Left ventricle myocardium inferior (tissue), 1 donor: ENCODE data around the gene HJV. TPM values are rescaled to one million over a fixed set of nuclear protein-coding genes. Genes with fewer than 3 reads are reported as not detected.
"Not testable (repeated sequence)": the region's sequence is repeated elsewhere in the genome, so short reads cannot be mapped to it uniquely, and the experiment has no call there.

Source experiments
- DNase-seq: peaks from one replicate; pipeline ENCODE4 v3.0.0-alpha.2; 2020
- H3K27ac ChIP-seq: fragments of 200-600 bp; replicated peaks from 2 replicates; pipeline ENCODE4 v1.8.0; 2021
- H3K27me3 ChIP-seq: fragments of 200-600 bp; 2 replicates; pipeline ENCODE4 v1.8.0; 2021; ENCODE audit warnings: low read depth
- H3K36me3 ChIP-seq: fragments of 200-600 bp; 2 replicates; pipeline ENCODE4 v1.8.0; 2021
- H3K4me1 ChIP-seq: fragments of 200-600 bp; 2 replicates; pipeline ENCODE4 v1.8.0; 2021
- H3K4me3 ChIP-seq: fragments of 200-600 bp; 2 replicates; pipeline ENCODE4 v1.8.0; 2021; ENCODE audit warnings: mild to moderate bottlenecking, moderate library complexity
- H3K9me3 ChIP-seq: fragments of 200-600 bp; replicated peaks from 2 replicates; pipeline ENCODE4 v1.8.0; 2021
- intact Hi-C: fragments of 100-400 bp; cut with micrococcal nuclease; formaldehyde crosslinking; loops from one replicate; pipeline ENCODE4 v1.11.0; 2022
- long read RNA-seq: library from polyadenylated mRNA; unstranded; transcript quantifications from one replicate; pipeline ENCODE4 v2.0.0, GENCODE V29; 2021
- total RNA-seq: library from RNA; stranded (reverse); fragmentation: NEBNext Ultra II Directional; extraction: Animal tissue kit (Norgen Biotek cat#: 25700); gene quantifications from one replicate; pipeline ENCODE4 v1.2.1, GENCODE V29; 2021
- TF ChIP-seq, protein P1 (sequence below): fragments of 200-600 bp; IDR thresholded peaks from 2 replicates; pipeline ENCODE4 v1.8.0; 2021; ENCODE audit warnings: antibody characterized with exemption, mild to moderate bottlenecking, borderline replicate concordance
- donor health status: DM: no; HTN: yes; CAD: no; lungs with severe emphysema.

The HJV gene, protein sequence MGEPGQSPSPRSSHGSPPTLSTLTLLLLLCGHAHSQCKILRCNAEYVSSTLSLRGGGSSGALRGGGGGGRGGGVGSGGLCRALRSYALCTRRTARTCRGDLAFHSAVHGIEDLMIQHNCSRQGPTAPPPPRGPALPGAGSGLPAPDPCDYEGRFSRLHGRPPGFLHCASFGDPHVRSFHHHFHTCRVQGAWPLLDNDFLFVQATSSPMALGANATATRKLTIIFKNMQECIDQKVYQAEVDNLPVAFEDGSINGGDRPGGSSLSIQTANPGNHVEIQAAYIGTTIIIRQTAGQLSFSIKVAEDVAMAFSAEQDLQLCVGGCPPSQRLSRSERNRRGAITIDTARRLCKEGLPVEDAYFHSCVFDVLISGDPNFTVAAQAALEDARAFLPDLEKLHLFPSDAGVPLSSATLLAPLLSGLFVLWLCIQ
- 90.3 TPM for total RNA-seq
- long read RNA-seq, transcript HJV-202 (3 exons, 2,123 nt) = major isoform, 52 of 141 reads
- long read RNA-seq, transcript HJV-201 (4 exons, 2,234 nt) = minor isoform, 26 of 141 reads
- long read RNA-seq, partial matches to known transcripts = 10 of 141 reads
- long read RNA-seq, other reads (novel, unspliced or antisense) = 46 of 141 reads

DNA sequence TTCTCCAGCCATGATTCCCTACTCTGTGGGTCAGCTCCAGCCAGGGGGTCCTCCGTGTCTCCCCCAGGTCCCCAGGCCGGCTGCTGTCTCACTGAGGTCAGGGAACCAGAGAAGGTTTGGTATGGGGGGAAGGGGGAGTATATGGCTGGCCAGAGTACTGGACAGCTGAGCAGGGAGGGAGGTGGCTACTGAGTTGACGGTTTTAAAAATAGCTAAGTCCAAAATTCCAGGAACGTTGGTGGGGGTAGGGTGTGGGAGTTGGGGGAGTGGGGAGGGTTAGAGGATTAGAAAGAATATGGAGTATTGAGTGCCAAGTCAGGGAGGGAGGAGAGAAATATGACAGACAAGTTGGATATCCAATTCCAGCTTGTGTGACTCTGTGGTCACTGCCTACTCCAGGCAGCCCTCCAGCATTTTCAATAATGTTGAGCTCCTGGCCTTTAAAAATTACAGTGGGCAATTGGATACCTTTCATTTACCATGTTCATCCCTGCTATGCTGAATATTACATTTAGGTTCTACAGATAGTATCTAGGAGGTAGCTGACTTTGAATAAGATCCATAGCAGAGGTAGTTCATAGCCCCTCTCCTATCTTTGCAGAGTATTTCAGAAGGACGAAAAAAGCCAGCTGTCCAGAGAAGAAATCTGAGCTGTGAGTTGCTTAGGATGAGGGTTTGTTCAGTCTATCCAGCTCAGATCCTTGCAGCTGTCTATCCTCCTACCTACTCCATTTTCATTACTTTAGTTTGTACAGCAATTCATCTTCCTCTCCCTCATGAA lies at the start of gene HJV:
Gene HJV, minus strand, starts transcription at position 114 of the 781 bp plus-strand sequence. CDS start 1,504 bp downstream, outside the sequence.
- Histone ChIP-seq H3K27ac (peak within 1 kb of the TSS; percentile 85), H3K4me3 (peak within 1 kb of the TSS; percentile 61), H3K9me3 (no peaks in the 10 kb centered on the region), H3K27me3 (peaks cover 28% of the 10 kb centered on the region), H3K36me3 (no peaks in the 10 kb centered on the region), H3K4me1 (peaks cover 22% of the 10 kb centered on the region)
- intact Hi-C loops = no loop called here
- TF ChIP-seq, protein P1, sequence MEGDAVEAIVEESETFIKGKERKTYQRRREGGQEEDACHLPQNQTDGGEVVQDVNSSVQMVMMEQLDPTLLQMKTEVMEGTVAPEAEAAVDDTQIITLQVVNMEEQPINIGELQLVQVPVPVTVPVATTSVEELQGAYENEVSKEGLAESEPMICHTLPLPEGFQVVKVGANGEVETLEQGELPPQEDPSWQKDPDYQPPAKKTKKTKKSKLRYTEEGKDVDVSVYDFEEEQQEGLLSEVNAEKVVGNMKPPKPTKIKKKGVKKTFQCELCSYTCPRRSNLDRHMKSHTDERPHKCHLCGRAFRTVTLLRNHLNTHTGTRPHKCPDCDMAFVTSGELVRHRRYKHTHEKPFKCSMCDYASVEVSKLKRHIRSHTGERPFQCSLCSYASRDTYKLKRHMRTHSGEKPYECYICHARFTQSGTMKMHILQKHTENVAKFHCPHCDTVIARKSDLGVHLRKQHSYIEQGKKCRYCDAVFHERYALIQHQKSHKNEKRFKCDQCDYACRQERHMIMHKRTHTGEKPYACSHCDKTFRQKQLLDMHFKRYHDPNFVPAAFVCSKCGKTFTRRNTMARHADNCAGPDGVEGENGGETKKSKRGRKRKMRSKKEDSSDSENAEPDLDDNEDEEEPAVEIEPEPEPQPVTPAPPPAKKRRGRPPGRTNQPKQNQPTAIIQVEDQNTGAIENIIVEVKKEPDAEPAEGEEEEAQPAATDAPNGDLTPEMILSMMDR = no peak
- DNase-seq = no peak

- H3K27me3 ChIP-seq, H3K4me3 ChIP-seq, intact Hi-C loops, H3K4me1 ChIP-seq, H3K9me3 ChIP-seq, DNase-seq, H3K36me3 ChIP-seq, H3K27ac ChIP-seq: not testable (repeated sequence)
These were observed 37.6 kb upstream of the HJV start for GRCh38 chr1:146059148-146059547.

DNA sequence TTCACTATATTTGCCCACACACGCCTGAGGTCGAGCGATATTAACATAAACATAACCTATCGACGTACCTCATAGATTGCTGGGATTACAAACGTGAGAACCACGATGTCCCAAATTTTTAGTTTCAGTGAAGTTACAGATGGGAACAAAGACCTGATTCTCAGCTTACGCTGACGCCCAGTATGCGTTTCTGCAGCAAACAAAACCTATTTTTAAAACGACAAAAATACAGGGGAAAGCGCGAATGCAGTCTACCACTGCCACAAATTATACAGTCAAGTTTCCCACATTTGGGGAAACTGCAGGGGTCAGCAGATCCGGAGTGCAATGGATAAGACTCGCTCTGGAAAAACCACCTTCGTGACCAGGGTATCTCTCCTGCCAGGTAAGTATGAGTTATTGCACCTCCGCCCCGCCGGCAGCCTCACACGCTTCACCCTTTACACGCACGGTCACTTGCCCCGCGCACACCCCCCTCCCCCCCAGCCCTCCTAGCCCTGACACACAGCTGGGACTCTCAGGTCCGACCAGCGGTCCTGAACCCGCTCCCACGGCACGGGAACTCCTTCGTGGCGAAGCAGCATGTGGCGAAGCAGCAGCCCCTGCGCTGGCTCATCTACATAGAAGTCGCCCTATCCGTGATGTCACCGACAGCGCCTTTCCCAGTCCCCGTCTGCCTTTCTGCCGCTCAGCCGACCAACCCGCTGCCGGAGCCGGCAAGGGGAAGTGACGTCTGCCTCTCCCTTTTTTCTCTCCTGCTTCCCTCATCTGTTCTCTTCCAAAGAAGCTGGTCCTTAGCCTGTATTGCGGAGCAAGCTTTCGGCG lies 30.5 kb upstream of the HJV start:
- peak; percentile 85 for DNase-seq
- H3K27me3 ChIP-seq, H3K4me1 ChIP-seq, H3K9me3 ChIP-seq, intact Hi-C loops, H3K36me3 ChIP-seq: not testable (repeated sequence)
- peak overlapping the region; percentile 64 for H3K4me3 ChIP-seq
- H3K27ac ChIP-seq = peak overlapping the region; percentile 76

GRCh38 chr1:146051452-146051851 lies 29.9 kb upstream of the HJV start:
- Histone ChIP-seq H3K9me3 (no peaks in the 10 kb centered on the region), H3K27ac (peak overlapping the region; percentile 76), H3K4me3 (peak overlapping the region; percentile 64), H3K36me3 (no peaks in the 10 kb centered on the region), H3K4me1 (no peaks in the 10 kb centered on the region), H3K27me3 (no peaks in the 10 kb centered on the region)
- intact Hi-C loops = no loop called here
- no peak for DNase-seq
- TF ChIP-seq, protein P1 = no peak

DNA sequence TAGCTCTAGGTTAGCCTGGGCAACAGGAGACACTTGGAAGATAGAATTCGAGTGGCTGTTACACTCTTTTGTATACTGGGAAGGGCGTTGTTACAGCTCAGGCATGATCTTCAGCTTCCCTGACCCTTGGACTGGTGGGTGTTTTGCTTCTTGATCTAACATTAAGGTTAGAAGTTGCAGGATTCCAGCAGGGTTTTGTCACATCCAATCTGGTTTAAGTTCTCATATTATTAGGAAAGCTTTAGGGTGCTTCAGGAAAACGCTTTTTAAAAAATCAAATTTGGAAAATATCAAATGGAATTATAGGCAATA lies 29.1 kb upstream of the HJV start:
- intact Hi-C loops, H3K9me3 ChIP-seq, H3K27ac ChIP-seq, H3K4me3 ChIP-seq, DNase-seq, H3K4me1 ChIP-seq, H3K27me3 ChIP-seq, H3K36me3 ChIP-seq: not testable (repeated sequence)

DNA sequence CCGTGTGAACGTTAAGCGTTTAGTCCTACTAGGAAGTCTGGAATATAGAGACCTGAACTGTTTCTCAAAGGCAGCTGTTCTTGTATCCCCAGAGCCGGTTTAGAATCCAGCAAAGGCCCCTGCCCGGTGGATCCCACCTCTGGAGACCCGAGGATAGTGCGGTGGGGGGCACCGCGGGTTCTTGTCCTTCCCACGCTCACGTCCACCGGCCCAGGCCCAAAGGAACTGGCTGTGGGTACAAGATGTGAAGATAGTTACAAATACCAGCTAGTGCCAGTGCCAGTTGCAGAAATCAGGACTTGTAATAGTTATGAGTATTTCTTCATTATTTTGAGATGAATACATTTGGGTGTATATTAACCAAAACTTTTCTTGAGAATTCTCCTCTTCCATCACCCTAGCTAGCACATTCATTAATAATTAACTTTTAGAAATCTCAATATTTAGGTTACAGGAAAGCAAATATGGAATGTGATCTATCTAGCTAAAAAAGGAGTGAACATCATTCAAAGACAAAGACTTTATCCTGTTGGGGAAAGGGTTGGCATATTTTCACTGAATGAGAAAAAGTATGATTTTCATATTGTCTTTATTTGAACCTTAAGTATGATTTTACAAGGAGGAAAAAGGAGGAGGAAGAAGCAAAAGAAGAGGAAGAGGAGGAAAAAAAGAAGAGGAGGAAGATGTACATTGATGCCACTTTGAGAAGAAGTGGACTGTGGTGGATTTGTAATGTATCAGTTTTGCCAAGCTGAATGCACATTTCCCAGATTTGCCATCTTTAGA lies 28.5 kb upstream of the HJV start:
- H3K27me3 ChIP-seq, H3K4me1 ChIP-seq, H3K27ac ChIP-seq, intact Hi-C loops, H3K9me3 ChIP-seq, H3K4me3 ChIP-seq, DNase-seq, H3K36me3 ChIP-seq: not testable (repeated sequence)
